AG09319 (cell line): ENCODE results near the gene IL17RE.
A peak's percentile ranks its signal among the peaks of the same experiment; 100 is the strongest.
"Not testable (repeated sequence)": the region's sequence is repeated elsewhere in the genome, so short reads cannot be mapped to it uniquely, and the experiment has no call there.

Source experiments
- DNase-seq: peaks from one replicate; pipeline ENCODE4 v3.0.0-alpha.2; 2010; ENCODE audit warnings: low read depth; ENCODE audit errors: extremely low read depth
- CTCF ChIP-seq: IDR thresholded peaks from 2 replicates; pipeline ENCODE4 v1.5.1; 2011; ENCODE audit warnings: low read depth, mild to moderate bottlenecking, inconsistent platforms, low read length, moderate library complexity

The IL17RE gene

GRCh38 chr3:9902372-9903237, at the start of gene IL17RE:
TSS of gene IL17RE (plus strand) at chr3:9902848. CDS start at chr3:9902933, 85 bp downstream.
- DNase-seq: no peak
- no peak for TF ChIP-seq CTCF

- not testable (repeated sequence) for DNase-seq
Measured at GRCh38 chr3:9854291-9854940, 48.2 kb upstream of the IL17RE start.

GRCh38 chr3:9855594-9855993, 47.1 kb upstream of the IL17RE start:
- DNase-seq: no peak
- no peak for TF ChIP-seq CTCF

GRCh38 chr3:9859530-9860025, 43.1 kb upstream of the IL17RE start:
- TF ChIP-seq CTCF: no peak
- no peak for DNase-seq

- no peak for DNase-seq
- TF ChIP-seq CTCF: no peak
Measured at GRCh38 chr3:9861201-9861600, 41.4 kb upstream of the IL17RE start.

GRCh38 chr3:9861626-9862130, 41.0 kb upstream of the IL17RE start:
- DNase-seq: no peak
- TF ChIP-seq CTCF: no peak

- no peak for DNase-seq
- TF ChIP-seq CTCF: peak; percentile 34
Measured at GRCh38 chr3:9862391-9863057, 40.1 kb upstream of the IL17RE start.
